NCI-H510A (cell line): ENCODE data around the gene SIX3.

Experiments used
- DNase-seq: peaks from one replicate; lab custom pipeline; 2025; lab: John Stamatoyannopoulos, UW

The SIX3 gene

DNA sequence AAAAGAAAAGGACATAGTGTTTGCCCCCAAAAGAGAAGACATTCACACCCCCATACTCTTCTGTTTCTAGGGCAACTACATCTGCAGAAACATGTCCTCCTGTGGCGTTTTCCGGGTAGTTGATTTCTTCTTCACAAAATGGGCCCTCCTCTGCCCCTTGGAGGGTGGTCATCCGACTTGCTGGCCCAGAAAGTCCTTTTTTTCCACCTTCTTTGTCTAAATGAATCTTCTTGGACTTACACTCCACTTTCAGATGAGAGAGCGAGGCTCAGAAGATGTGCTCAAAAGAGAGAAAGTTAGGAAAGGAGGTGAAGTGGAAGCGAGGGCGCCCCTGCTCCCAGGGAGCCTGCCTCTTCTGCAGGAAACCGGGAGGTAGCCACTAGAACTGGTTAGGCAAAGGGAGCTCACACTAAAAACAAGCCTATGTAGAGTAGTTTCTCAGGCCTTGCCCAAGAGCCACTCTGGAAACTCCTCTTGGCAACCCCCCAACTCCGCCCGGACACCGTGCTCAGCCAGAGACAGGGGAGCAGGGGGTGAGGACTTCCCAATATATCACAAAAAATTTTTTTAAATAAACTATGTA, 10.2 kb upstream of the SIX3 start:
- no peak for DNase-seq

GRCh38 chr2:44932079-44932478, 9.4 kb upstream of the SIX3 start:
- DNase-seq: no peak

- no peak for DNase-seq
Measured at GRCh38 chr2:44932564-44933392, 8.7 kb upstream of the SIX3 start.

- no peak for DNase-seq
Measured at GRCh38 chr2:44933434-44933951, 8.0 kb upstream of the SIX3 start.

GRCh38 chr2:44934038-44934982, 7.2 kb upstream of the SIX3 start:
- DNase-seq: no peak

- no peak for DNase-seq
Measured at GRCh38 chr2:44934983-44935728, 6.3 kb upstream of the SIX3 start.

GRCh38 chr2:44935729-44936098, 5.8 kb upstream of the SIX3 start:
- DNase-seq: no peak

GRCh38 chr2:44936275-44936674, 5.2 kb upstream of the SIX3 start:
- DNase-seq: no peak

DNA sequence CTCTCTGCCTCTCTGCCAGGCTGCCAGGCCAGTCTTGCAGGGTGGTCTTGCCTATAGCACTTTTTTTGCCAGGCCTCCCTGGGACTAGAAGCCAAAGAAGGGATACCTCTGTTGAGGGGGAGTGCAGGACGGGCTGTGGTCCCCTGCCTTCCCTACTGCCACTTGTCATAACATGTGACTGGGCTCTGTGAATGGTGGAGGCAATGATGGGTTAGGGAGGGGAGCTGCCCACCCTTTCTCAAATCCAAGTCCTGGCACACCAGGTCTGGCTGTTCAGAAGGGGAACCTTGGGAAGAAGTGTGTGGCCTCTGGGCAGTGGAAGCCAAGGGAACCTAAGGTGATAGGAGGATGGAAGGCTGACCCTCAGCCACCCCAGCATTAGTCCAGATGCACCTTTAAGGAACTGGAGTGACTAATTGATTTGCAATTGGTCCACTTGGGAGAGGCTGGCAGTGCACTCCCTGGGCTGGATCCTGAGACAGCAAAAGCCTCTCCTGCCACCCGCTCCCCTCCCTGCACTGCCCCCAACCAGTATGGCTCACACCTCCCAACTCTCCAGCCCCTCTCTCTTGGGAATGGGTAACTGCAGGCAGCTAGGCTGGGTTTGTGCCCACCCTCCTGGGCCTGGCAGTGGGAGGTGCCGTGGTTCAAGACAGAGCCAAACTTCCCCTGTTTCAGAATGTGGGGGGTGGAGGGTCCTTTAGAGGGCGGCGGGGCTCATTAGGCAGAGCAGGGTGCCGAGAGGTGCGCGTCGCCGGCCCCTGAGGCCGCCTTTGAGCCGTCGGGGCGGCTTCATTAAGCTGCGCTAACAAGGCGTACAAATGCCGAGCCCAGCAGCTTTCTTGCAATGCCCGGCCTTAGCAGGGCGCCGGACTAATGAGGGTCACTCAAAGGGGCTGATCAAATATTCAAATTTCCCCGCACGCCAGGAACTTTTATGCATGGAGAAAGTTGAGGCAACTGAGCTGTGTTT, 4.5 kb upstream of the SIX3 start:
- DNase-seq: no peak

- DNase-seq: peak; percentile 80
Measured at GRCh38 chr2:44937688-44938240, 3.7 kb upstream of the SIX3 start.

DNA sequence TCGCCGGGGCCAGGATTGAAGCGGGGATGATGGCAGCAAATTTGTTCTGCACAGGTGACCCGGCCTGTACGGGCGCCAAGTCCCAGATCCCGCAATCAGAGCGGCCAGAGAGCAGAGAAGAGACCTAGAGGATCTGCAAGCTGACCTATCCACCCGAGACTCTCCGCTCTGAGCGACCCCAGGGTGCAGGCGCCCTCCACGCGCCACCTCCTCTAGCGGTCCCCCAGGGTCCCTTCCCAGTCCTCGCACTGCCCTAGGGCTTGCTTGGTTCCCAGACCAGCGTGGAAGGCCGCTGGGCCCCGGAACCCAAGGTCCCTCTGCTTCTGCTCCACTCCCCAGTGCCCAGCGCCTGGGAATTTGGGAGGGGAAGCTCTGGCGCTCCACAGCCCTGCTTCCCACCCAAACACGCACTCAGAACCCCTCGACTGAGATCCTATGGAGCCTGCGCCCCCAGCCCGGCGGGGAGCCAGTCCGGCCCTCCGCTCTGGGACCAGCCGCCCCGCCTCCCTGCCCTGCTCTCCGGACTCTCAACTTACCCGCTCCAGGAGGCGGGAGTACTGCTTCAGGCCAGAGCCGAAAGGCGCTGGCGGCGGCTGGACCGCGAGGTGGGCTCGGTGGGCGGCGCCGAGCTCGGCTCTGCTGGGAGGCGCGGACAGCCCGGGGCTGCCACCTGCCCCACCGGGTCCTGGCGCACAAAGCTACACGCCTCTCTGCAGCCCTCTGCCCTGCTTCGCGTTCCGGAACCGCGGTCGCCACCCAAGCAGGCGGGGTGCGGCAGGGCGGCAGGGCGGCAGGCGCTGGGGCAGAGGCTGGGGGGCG, 3.0 kb upstream of the SIX3 start:
- peak; percentile 41 for DNase-seq

- DNase-seq: no peak
Measured at GRCh38 chr2:44939106-44940048, 2.1 kb upstream of the SIX3 start.

DNA sequence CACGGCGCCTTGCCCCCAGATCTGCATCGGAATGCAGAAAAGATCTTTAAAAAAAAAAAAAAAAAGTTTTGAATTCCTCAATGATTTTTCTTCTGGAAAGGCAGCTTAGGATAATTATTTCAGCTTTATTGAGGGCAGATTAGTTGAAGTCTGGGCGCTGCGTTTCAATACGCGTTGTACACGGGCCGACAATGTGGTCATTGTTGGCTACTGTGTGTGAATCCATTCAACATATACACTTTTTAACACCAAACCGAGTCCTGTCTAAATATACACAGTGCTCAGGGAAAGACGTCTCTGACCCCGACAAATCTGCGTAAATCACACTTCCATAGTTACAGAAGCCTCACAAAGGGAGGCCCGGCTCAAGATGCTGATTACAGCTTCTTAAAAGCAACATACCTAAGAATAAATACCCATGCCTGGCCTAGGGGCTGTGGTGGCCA, 1.4 kb upstream of the SIX3 start:
- no peak for DNase-seq

DNA sequence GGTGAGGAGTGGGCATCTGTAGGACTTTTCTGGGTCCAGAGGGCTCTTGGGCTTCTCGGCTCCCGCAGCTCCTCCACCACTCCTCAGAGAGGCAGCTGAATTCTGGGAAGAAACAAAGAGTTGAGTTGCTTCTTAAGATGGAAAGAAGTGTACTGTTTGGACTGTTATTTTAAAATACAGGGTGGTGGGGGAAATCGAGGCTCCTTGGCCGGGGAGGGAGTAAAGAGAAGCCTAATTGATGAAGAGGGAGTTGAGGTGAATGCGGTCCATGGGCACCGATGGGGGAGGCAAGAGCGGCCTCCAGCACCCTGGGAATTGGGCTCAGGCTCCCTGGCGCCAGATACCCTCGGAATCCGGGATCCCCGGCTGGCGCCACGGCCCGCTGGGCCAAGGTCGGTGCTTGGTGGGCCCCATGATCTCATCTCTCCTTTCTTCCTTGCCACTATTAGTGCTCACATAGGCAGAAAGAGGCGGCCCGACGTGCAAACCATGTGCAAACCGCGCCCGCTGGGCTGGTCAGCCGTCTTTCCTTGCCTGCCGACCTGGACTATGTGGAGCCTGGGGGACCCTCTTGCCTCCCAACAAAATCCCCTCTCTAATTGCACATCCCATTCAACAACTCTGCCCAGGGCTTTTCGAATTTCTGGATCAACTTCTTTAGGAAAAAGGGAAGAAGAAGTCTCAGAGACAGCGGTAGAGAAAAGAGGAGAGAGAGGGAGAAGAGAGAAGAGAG, 604 bp upstream of the SIX3 start:
- no peak for DNase-seq

DNA sequence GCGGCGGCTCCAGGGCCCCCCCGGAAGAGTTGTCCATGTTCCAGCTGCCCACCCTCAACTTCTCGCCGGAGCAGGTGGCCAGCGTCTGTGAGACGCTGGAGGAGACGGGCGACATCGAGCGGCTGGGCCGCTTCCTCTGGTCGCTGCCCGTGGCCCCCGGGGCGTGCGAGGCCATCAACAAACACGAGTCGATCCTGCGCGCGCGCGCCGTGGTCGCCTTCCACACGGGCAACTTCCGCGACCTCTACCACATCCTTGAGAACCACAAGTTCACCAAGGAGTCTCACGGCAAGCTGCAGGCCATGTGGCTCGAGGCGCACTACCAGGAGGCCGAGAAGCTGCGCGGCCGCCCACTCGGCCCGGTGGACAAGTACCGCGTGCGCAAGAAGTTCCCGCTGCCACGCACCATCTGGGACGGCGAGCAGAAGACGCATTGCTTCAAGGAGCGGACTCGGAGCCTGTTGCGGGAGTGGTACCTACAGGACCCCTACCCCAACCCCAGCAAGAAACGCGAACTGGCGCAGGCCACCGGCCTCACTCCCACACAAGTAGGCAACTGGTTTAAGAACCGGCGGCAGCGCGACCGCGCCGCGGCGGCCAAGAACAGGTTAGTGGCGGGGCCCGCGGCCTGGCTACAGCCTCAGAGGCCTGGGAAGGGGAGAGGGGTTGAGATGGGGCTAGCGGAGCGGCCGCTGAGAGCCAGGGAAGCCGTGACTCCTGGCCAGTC, 965 bp downstream of the SIX3 start:
- DNase-seq: no peak

- DNase-seq: no peak
Measured at GRCh38 chr2:44943031-44943692, 1.7 kb downstream of the SIX3 start.
